ENCODE data around the gene DET1.

DNA sequence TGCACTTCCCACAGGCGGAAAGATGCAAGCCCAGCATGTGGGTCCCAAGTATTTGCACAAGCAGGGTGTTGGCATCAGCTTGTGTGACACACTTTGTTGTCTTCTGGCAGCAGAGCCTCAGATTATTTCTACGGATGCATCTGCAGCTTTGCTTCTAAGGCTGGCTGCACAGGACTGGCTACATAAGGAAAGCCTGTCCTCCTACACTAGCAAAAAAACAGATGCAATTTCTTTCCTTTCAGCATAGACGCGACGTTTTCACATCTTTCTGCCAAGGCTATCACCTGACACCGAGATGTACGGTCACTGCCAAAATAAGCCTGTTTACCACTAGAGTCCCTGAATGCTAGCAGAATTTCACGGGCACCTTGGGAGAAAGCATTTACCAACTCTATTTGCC is 65.5 kb downstream of the DET1 start:
- TF ChIP-seq TAF1 (IDR thresholded peaks at IDR 0.05; ENCODE audit: borderline replicate concordance, low read depth, low read length) = no peak
- no peak for TF ChIP-seq POLR2A (IDR thresholded peaks at IDR 0.05; ENCODE audit: low read depth, low read length)
- no peak for TF ChIP-seq POLR2AphosphoS5 (IDR thresholded peaks at IDR 0.05; ENCODE audit: low read depth, low read length)

Measured in GM12892 (cell line).